Neuronal stem cell (in vitro differentiated cells): ENCODE measurements around the gene HIPK1.

Source experiments
- DNase-seq: peaks from one replicate; pipeline ENCODE4 v3.0.0-alpha.2; 2013; ENCODE audit warnings: low spot score
- H2AFZ ChIP-seq: one replicate; pipeline ENCODE4 v1.6.1; 2013; ENCODE audit warnings: mild to moderate bottlenecking, low read length, inconsistent platforms
- H2AK5ac ChIP-seq: 2 replicates; pipeline ENCODE4 v1.6.1; 2013; ENCODE audit warnings: low read depth, mild to moderate bottlenecking, inconsistent platforms, low read length, moderate library complexity, mixed read lengths
- H2BK120ac ChIP-seq: 2 replicates; pipeline ENCODE4 v1.6.1; 2013; ENCODE audit warnings: low read depth, mild to moderate bottlenecking, inconsistent platforms, low read length, moderate library complexity, mixed read lengths
- H2BK12ac ChIP-seq: one replicate; pipeline ENCODE4 v1.6.1; 2013; ENCODE audit warnings: low read length, inconsistent platforms
- H2BK15ac ChIP-seq: 2 replicates; pipeline ENCODE4 v1.6.1; 2013; ENCODE audit warnings: mild to moderate bottlenecking, low read length, inconsistent platforms, mixed read lengths
- H2BK5ac ChIP-seq: one replicate; pipeline ENCODE4 v1.6.1; 2013; ENCODE audit warnings: inconsistent platforms, mild to moderate bottlenecking, low read length, moderate library complexity
- H3K14ac ChIP-seq: one replicate; pipeline ENCODE4 v1.6.1; 2013; ENCODE audit warnings: low read length, inconsistent platforms
- H3K18ac ChIP-seq: 2 replicates; pipeline ENCODE4 v1.6.1; 2013; ENCODE audit warnings: low read length, inconsistent platforms
- H3K23ac ChIP-seq: 2 replicates; pipeline ENCODE4 v1.6.1; 2013; ENCODE audit warnings: low read depth, mild to moderate bottlenecking, mixed read lengths, low read length, inconsistent platforms; ENCODE audit not compliant: poor library complexity
- H3K27ac ChIP-seq: replicated peaks from 3 replicates; pipeline ENCODE4 v1.5.1; 2013; ENCODE audit warnings: low read length, inconsistent platforms
- H3K27me3 ChIP-seq, 3 experiments: 2 replicates each; pipeline ENCODE4 v1.6.1; 2013; ENCODE audit warnings: low read length in 3 of 3, mild to moderate bottlenecking in 2 of 3, inconsistent platforms in 1 of 3, low read depth in 1 of 3, mixed read lengths in 1 of 3, moderate library complexity in 1 of 3; ENCODE audit not compliant: control insufficient read depth in 3 of 3, insufficient read depth in 3 of 3
- H3K36me3 ChIP-seq, 2 donors: replicated peaks in 1 of 2; 2 replicates each; pipeline ENCODE4 v1.6.1; 2013; ENCODE audit warnings: low read length in 2 of 2; ENCODE audit not compliant: control insufficient read depth in 2 of 2, insufficient read depth in 2 of 2
- H3K4ac ChIP-seq: 2 replicates; pipeline ENCODE4 v1.6.1; 2013; ENCODE audit warnings: inconsistent platforms, mild to moderate bottlenecking, low read length, moderate library complexity
- H3K4me1 ChIP-seq, 2 donors: 1 replicate in 1 of 2; 2 replicates in 1 of 2; pipeline ENCODE4 v1.6.1; 2013; ENCODE audit warnings: low read length in 2 of 2, low read depth in 1 of 2; ENCODE audit not compliant: control insufficient read depth in 2 of 2, insufficient read depth in 1 of 2
- H3K4me2 ChIP-seq: one replicate; pipeline ENCODE4 v1.6.1; 2013; ENCODE audit warnings: mild to moderate bottlenecking, low read length, inconsistent platforms; ENCODE audit not compliant: insufficient read depth, poor library complexity, severe bottlenecking
- H3K4me3 ChIP-seq, 2 donors: 2 replicates each; pipeline ENCODE4 v1.5.1; 2013; ENCODE audit warnings: low read length in 2 of 2, mild to moderate bottlenecking in 2 of 2, inconsistent platforms in 1 of 2, moderate library complexity in 1 of 2
- H3K79me1 ChIP-seq: one replicate; pipeline ENCODE4 v1.6.1; 2013; ENCODE audit warnings: low read depth, mild to moderate bottlenecking, inconsistent platforms, low read length, moderate library complexity
- H3K9ac ChIP-seq: one replicate; pipeline ENCODE4 v1.6.1; 2013; ENCODE audit warnings: mild to moderate bottlenecking, low read depth, low read length, inconsistent platforms; ENCODE audit not compliant: poor library complexity
- H3K9me3 ChIP-seq, 2 donors: replicated peaks in 1 of 2; 2 replicates each; pipeline versions ENCODE3 to v1.6.1; 2013; ENCODE audit warnings: low read length in 2 of 2, mild to moderate bottlenecking in 2 of 2, inconsistent platforms in 1 of 2, low read depth in 1 of 2, mixed read lengths in 1 of 2, moderate library complexity in 1 of 2; ENCODE audit not compliant: control insufficient read depth in 2 of 2, insufficient read depth in 1 of 2
- H4K8ac ChIP-seq: one replicate; pipeline ENCODE4 v1.6.1; 2013; ENCODE audit warnings: low read depth, mild to moderate bottlenecking, inconsistent platforms, low read length, moderate library complexity
- H4K91ac ChIP-seq: one replicate; pipeline ENCODE4 v1.6.1; 2013; ENCODE audit warnings: low read length, low read depth, mild to moderate bottlenecking, inconsistent platforms; ENCODE audit not compliant: poor library complexity
- WGBS, 2 donors: extraction: QIAGEN DNeasy Blood & Tissue Kit; methylation state at CpG; one replicate each; pipeline ENCODE4 v1.1.7; 2013; ENCODE audit warnings: missing lambda C conversion rate in 2 of 2, mixed read lengths in 1 of 2; ENCODE audit not compliant: insufficient read length in 2 of 2, insufficient replicate concordance in 1 of 2; ENCODE audit errors: extremely low coverage in 2 of 2; 5-methylcytosine and 5-hydroxymethylcytosine counted together

Gene HIPK1

DNA sequence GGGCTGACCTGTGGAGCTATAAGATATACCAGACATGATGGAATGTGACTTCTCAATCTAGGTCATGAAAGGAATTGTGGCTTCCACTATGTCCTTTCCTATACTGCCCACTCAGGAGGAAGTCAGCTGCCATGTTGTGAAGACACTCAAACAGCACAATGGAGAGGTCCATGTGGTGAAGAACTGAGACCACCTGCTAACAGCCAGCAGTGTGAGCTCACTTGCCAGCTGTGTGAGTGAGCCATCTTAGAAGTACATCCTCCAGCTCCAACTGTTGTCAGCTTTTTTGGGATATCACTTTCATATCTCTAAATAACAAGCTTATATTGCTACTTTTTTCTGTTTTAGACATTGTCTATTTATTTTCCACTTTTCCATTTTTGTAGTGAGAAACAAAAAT is 79.9 kb downstream of the HIPK1 start:
- Histone ChIP-seq H3K18ac (no peak overlapping the region), H2BK5ac (no peak overlapping the region), H4K91ac (no peak overlapping the region), H3K14ac (no peak overlapping the region), H3K4me3 (no peak overlapping the region), H3K23ac (no peak overlapping the region), H3K79me1 (no peaks in the 10 kb centered on the region), H3K27me3 (peaks cover 0 to 6% (median 0%) of the 10 kb centered on the region in 3 experiments), H3K9ac (no peak overlapping the region), H2BK120ac (no peak overlapping the region), H3K4me2 (no peak overlapping the region), H3K4me1 (peaks cover 0 to 5% of the 10 kb centered on the region in 2 donors), H2AFZ (no peak overlapping the region), H3K9me3 (no peaks in the 10 kb centered on the region), H3K4ac (no peak overlapping the region), H3K36me3 (no peaks in the 10 kb centered on the region), H3K27ac (no peak overlapping the region), H2BK15ac (no peak overlapping the region), H2BK12ac (no peak overlapping the region), H4K8ac (no peak overlapping the region), H2AK5ac (no peak overlapping the region)
- no peak for DNase-seq

DNA sequence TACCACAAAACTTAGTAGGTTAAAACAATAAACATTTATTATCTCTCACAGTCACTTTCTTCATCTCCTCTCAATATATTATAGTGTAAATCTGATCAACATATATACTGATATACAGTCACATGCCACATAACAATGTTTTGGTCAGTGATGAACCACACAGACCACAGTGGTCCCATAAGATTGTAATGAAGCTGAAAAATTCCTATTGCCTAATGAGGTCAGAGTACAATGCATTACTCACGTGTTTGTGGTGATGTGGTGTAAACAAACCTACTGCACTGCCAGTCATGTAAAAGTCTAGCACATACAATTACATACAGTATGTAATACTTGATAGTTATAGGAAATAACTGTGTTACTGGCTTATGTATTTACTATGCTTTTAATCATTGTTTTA is 80.3 kb downstream of the HIPK1 start:
- WGBS, 2 donors: no CpG with 5 or more reads among the region's 1 CpG
- DNase-seq: no peak
- H3K4ac ChIP-seq: no peak overlapping the region
- H3K36me3 ChIP-seq: no peaks in the 10 kb centered on the region
- H2BK5ac ChIP-seq: no peak overlapping the region
- no peaks in the 10 kb centered on the region for H3K9me3 ChIP-seq
- no peak overlapping the region for H3K9ac ChIP-seq
- no peak overlapping the region for H3K27ac ChIP-seq
- H4K91ac ChIP-seq: no peak overlapping the region
- no peak overlapping the region for H2AFZ ChIP-seq
- H3K4me3 ChIP-seq: no peak overlapping the region
- no peak overlapping the region for H3K4me2 ChIP-seq
- no peak overlapping the region for H3K14ac ChIP-seq
- no peaks in the 10 kb centered on the region for H3K79me1 ChIP-seq
- no peak overlapping the region for H3K18ac ChIP-seq
- H4K8ac ChIP-seq: no peak overlapping the region
- no peak overlapping the region for H2AK5ac ChIP-seq
- peaks cover 0 to 6% (median 0%) of the 10 kb centered on the region in 3 experiments for H3K27me3 ChIP-seq
- no peak overlapping the region for H2BK120ac ChIP-seq
- no peak overlapping the region for H2BK12ac ChIP-seq
- H2BK15ac ChIP-seq: no peak overlapping the region
- H3K4me1 ChIP-seq: peaks cover 0 to 5% of the 10 kb centered on the region in 2 donors
- H3K23ac ChIP-seq: no peak overlapping the region

DNA sequence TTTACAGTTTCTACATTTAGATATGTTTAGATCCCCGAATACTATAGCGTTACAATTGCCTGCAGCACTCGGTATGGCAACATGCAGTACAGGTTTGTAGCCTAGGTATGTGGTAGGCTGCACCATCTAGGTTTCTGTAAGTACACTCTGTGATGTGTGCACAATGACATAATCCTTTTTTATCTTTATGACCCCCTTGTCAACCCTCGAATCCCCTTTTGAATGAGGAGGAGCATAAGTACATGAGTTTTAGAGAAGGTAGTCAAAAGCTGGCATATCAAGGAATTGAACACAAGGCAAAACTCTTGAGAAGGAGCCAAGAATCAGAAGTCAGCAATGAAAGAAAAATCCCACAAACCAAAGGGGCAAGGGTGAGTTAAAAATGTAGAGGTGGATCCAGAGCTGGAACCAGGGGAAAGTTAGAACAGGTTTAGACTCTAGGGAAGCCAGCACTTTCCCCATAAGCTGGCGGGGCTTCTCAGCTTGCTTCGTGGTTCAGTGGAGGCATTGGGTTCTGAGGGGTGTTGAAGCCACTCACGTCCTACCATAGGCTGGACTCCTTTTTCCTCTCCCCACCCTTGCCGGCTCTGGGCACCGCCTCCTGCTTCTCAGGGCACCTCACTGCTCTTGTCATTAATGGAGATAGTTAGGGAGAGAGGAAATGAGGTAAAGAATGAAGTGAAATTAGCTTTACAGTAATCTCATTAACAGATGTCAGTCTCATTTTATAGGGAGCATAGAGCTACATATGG is 81.5 kb downstream of the HIPK1 start:
- no peak overlapping the region for H2AFZ ChIP-seq
- no peaks in the 10 kb centered on the region for H3K9me3 ChIP-seq
- no peak overlapping the region for H2BK12ac ChIP-seq
- no CpG with 5 or more reads among the region's 9 CpGs for WGBS, 2 donors
- H3K18ac ChIP-seq: peak overlapping the region; percentile 41
- H3K4me2 ChIP-seq: no peak overlapping the region
- no peaks in the 10 kb centered on the region for H3K36me3 ChIP-seq
- no peak overlapping the region for H2BK120ac ChIP-seq
- no peak overlapping the region for H3K14ac ChIP-seq
- peaks cover 0 to 6% (median 0%) of the 10 kb centered on the region in 3 experiments for H3K27me3 ChIP-seq
- H3K23ac ChIP-seq: no peak overlapping the region
- no peak overlapping the region for H2BK15ac ChIP-seq
- H3K4me1 ChIP-seq: peaks cover 0 to 6% of the 10 kb centered on the region in 2 donors
- H2BK5ac ChIP-seq: no peak overlapping the region
- H3K27ac ChIP-seq: no peak overlapping the region
- H4K91ac ChIP-seq: no peak overlapping the region
- no peak for DNase-seq
- H3K79me1 ChIP-seq: no peaks in the 10 kb centered on the region
- H2AK5ac ChIP-seq: no peak overlapping the region
- no peak overlapping the region for H3K4ac ChIP-seq
- H3K9ac ChIP-seq: no peak overlapping the region
- no peak overlapping the region for H3K4me3 ChIP-seq
- H4K8ac ChIP-seq: no peak overlapping the region

DNA sequence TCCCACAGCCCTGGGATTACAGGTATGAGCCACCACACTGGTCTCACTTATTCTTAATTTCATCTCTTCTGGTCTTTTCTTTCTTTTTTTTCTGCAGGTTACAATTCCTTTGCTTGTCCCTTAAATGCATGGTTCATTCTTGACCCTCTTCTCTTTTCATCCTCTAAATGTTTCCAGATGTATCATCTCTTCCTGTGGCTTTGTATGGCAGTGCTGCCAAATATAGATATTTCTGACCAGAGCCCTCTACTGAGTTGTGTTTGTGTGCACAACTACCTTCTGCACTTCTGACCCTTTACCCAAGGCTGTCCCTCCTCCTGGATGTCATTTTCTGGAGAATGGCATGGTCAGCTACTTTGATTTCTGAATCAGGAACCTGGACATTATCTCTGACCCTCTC is 82.7 kb downstream of the HIPK1 start:
- DNase-seq: no peak
- Histone ChIP-seq H3K4me1 (peaks cover 0 to 6% of the 10 kb centered on the region in 2 donors), H3K23ac (no peak overlapping the region), H2BK15ac (no peak overlapping the region), H3K4ac (no peak overlapping the region), H2AK5ac (no peak overlapping the region), H4K91ac (no peak overlapping the region), H2BK120ac (no peak overlapping the region), H3K14ac (no peak overlapping the region), H3K36me3 (no peaks in the 10 kb centered on the region), H3K18ac (no peak overlapping the region), H3K9ac (no peak overlapping the region), H2BK12ac (no peak overlapping the region), H3K79me1 (no peaks in the 10 kb centered on the region), H2BK5ac (no peak overlapping the region), H3K27me3 (peaks cover 0 to 6% (median 0%) of the 10 kb centered on the region in 3 experiments), H3K4me3 (no peak overlapping the region), H3K4me2 (no peak overlapping the region), H4K8ac (no peak overlapping the region), H3K9me3 (no peaks in the 10 kb centered on the region), H2AFZ (no peak overlapping the region), H3K27ac (no peak overlapping the region)
